GM21717 (cell line): Measurements from ENCODE around the gene CAMK1D.
"Not testable (repeated sequence)": the region's sequence is repeated elsewhere in the genome, so short reads cannot be mapped to it uniquely, and the experiment has no call there.

ENCODE experiments used
- ATAC-seq: cut with Tn5 transposase; IDR thresholded peaks from one replicate; pipeline ENCODE4 v1.9.1; 2021; ENCODE audit warnings: mild to moderate bottlenecking, moderate library complexity; ENCODE audit not compliant: unreplicated experiment

Gene CAMK1D

GRCh38 chr10:12543589-12543988, 194.2 kb downstream of the CAMK1D start:
- no peak for ATAC-seq

- ATAC-seq = not testable (repeated sequence)
Measured at GRCh38 chr10:12546160-12546802, 196.9 kb downstream of the CAMK1D start.

- no peak for ATAC-seq
Measured at GRCh38 chr10:12547301-12547771, 198.0 kb downstream of the CAMK1D start.

GRCh38 chr10:12549297-12549696, 199.9 kb downstream of the CAMK1D start:
- no peak for ATAC-seq

GRCh38 chr10:12550994-12551393, 201.6 kb downstream of the CAMK1D start:
- no peak for ATAC-seq

GRCh38 chr10:12556039-12556438, 206.7 kb downstream of the CAMK1D start:
- ATAC-seq = no peak

GRCh38 chr10:12559578-12560178, 210.3 kb downstream of the CAMK1D start:
- no peak for ATAC-seq

- no peak for ATAC-seq
Measured at GRCh38 chr10:12561307-12561706, 212.0 kb downstream of the CAMK1D start.

- no peak for ATAC-seq
Measured at GRCh38 chr10:12561720-12562119, 212.4 kb downstream of the CAMK1D start.

- no peak for ATAC-seq
Measured at GRCh38 chr10:12563489-12563888, 214.1 kb downstream of the CAMK1D start.

- ATAC-seq = no peak
Measured at GRCh38 chr10:12564173-12564572, 214.8 kb downstream of the CAMK1D start.

GRCh38 chr10:12566161-12567115, 217.1 kb downstream of the CAMK1D start:
- no peak for ATAC-seq

- ATAC-seq = no peak
Measured at GRCh38 chr10:12568391-12569009, 219.2 kb downstream of the CAMK1D start.

- no peak for ATAC-seq
Measured at GRCh38 chr10:12572281-12572680, 222.9 kb downstream of the CAMK1D start.

GRCh38 chr10:12577610-12578009, 228.3 kb downstream of the CAMK1D start:
- no peak for ATAC-seq

- no peak for ATAC-seq
Measured at GRCh38 chr10:12579954-12580858, 230.9 kb downstream of the CAMK1D start.

GRCh38 chr10:12583891-12584595, 234.7 kb downstream of the CAMK1D start:
- ATAC-seq = no peak

GRCh38 chr10:12586741-12587140, 237.4 kb downstream of the CAMK1D start:
- ATAC-seq = no peak

GRCh38 chr10:12587451-12587888, 238.1 kb downstream of the CAMK1D start:
- no peak for ATAC-seq
